Measurements from ENCODE around the gene NOLC1.

The NOLC1 gene

DNA sequence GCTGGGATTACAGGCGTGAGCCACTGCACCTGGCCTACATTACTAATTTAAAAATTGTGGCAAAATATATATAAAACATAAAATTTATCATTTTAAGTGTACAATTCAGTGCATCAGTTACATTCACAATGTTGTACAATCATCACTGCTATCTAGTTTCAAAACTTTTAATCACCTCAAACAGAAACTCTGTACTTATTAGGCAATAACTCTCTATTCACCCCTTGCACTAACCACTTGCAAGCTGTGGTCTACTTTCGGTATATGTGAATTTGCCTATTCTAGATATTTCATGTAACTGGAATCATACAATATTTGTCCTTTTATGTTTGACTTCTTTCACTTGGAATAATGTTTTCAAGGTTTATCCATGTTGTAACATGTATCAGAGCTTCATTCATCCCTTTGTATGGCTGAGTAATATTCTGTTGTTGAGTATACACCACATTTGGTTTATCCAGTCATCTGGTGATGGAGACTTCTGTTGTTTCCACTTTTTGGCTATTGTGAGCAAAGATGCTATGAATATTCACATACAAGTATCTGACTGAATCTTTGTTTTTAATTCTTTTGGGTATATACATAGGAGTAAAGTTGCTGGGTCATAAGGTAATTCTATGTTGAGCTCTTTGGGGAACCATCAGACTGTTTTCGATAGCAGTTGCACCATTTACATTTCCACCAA lies 59.6 kb downstream of the NOLC1 start:
- DNase-seq = no peak
